Dermis microvascular lymphatic vessel endothelial cell (primary cell): ENCODE data around the gene APOL2. TPM values are rescaled to one million over a fixed set of nuclear protein-coding genes. Genes with fewer than 3 reads are reported as not detected.
A peak's percentile ranks its signal among the peaks of the same experiment; 100 is the strongest.
"Not testable (repeated sequence)": the region's sequence is repeated elsewhere in the genome, so short reads cannot be mapped to it uniquely, and the experiment has no call there.

Experiments used
- DNase-seq, 2 donors: peaks; one replicate each; pipeline versions ENCODE4 v3.0.0 to v3.0.0-alpha.2; 2010; ENCODE audit warnings: low read depth in 2 of 2
- total RNA-seq: library from RNA; depleted of rRNA; stranded (reverse); fragments of >200 nt; gene quantifications from 2 replicates; pipeline ENCODE4 v1.2.1, GENCODE V29; 2014

Gene APOL2
- total RNA-seq, 1 donor from 2014 or later: 37.9 TPM

GRCh38 chr22:36221799-36222751 is 17.3 kb downstream of the APOL2 start:
- DNase-seq: peak; percentile 38 to 66

- peak in 1 of 2 donors; percentile 69 for DNase-seq
Measured at GRCh38 chr22:36220451-36220921, 18.8 kb downstream of the APOL2 start.

- DNase-seq: no peak
Measured at GRCh38 chr22:36218648-36219193, 20.6 kb downstream of the APOL2 start.

- DNase-seq: no peak
Measured at GRCh38 chr22:36215981-36216380, 23.3 kb downstream of the APOL2 start.

- no peak for DNase-seq
Measured at GRCh38 chr22:36213586-36213985, 25.7 kb downstream of the APOL2 start.

- no peak for DNase-seq
Measured at GRCh38 chr22:36212901-36213300, 26.4 kb downstream of the APOL2 start.

- DNase-seq: peak; percentile 38 to 70
Measured at GRCh38 chr22:36211237-36211861, 28.0 kb downstream of the APOL2 start.

- DNase-seq: no peak
Measured at GRCh38 chr22:36210224-36210623, 29.1 kb downstream of the APOL2 start.

- not testable (repeated sequence) for DNase-seq
Measured at GRCh38 chr22:36209488-36209908, 29.8 kb downstream of the APOL2 start.

GRCh38 chr22:36208914-36209313 is 30.4 kb downstream of the APOL2 start:
- no peak for DNase-seq

GRCh38 chr22:36208162-36208765 is 31.1 kb downstream of the APOL2 start:
- DNase-seq: no peak

- DNase-seq: no peak
Measured at GRCh38 chr22:36206255-36206654, 33.1 kb downstream of the APOL2 start.

GRCh38 chr22:36205573-36205972 is 33.8 kb downstream of the APOL2 start:
- not testable (repeated sequence) for DNase-seq

GRCh38 chr22:36204632-36205015 is 34.7 kb downstream of the APOL2 start:
- no peak for DNase-seq

- DNase-seq: no peak
Measured at GRCh38 chr22:36204001-36204631, 35.2 kb downstream of the APOL2 start.

- not testable (repeated sequence) for DNase-seq
Measured at GRCh38 chr22:36203441-36203840, 35.9 kb downstream of the APOL2 start.

GRCh38 chr22:36202906-36203305 is 36.4 kb downstream of the APOL2 start:
- peak; percentile 95 for DNase-seq

GRCh38 chr22:36201630-36202319 is 37.6 kb downstream of the APOL2 start, which contains the start of gene APOL4:
APOL4 (minus strand) TSS chr22:36201809; CDS start chr22:36201734, 75 bp downstream.
- DNase-seq: no peak

- DNase-seq: not testable (repeated sequence)
Measured at GRCh38 chr22:36201025-36201424, 38.3 kb downstream of the APOL2 start.

- DNase-seq: no peak
Measured at GRCh38 chr22:36199001-36199551, 40.3 kb downstream of the APOL2 start.
